Measurements from ENCODE around the gene EFNB3.
A peak's percentile ranks its signal among the peaks of the same experiment; 100 is the strongest.

Gene EFNB3

GRCh38 chr17:7719661-7720060 is 14.7 kb downstream of the EFNB3 start:
- DNase-seq: no peak

GRCh38 chr17:7720125-7720524 is 15.1 kb downstream of the EFNB3 start:
- peak in 2 of 3 experiments; percentile 23 to 65 for DNase-seq

- no peak for DNase-seq
Measured at GRCh38 chr17:7721612-7722011, 16.6 kb downstream of the EFNB3 start.

GRCh38 chr17:7727886-7728285 is 22.9 kb downstream of the EFNB3 start:
- no peak for DNase-seq

- peak in 1 of 3 experiments; percentile 8 for DNase-seq
Measured at GRCh38 chr17:7729816-7730215, 24.8 kb downstream of the EFNB3 start.

GRCh38 chr17:7732981-7733539 is 28.1 kb downstream of the EFNB3 start:
- DNase-seq: no peak

- DNase-seq: no peak
Measured at GRCh38 chr17:7737601-7738000, 32.6 kb downstream of the EFNB3 start.

- DNase-seq: no peak
Measured at GRCh38 chr17:7739746-7740145, 34.7 kb downstream of the EFNB3 start.

- DNase-seq: peak; percentile 26 to 65 (median 33)
Measured at GRCh38 chr17:7740481-7741001, 35.5 kb downstream of the EFNB3 start.

- DNase-seq: no peak
Measured at GRCh38 chr17:7742729-7743128, 37.7 kb downstream of the EFNB3 start.

- DNase-seq: no peak
Measured at GRCh38 chr17:7744416-7744815, 39.4 kb downstream of the EFNB3 start.

GRCh38 chr17:7745748-7746470 is 40.9 kb downstream of the EFNB3 start:
- DNase-seq: no peak

- no peak for DNase-seq
Measured at GRCh38 chr17:7747635-7748071, 42.7 kb downstream of the EFNB3 start.

GRCh38 chr17:7748076-7748775 is 43.2 kb downstream of the EFNB3 start:
- DNase-seq: no peak

GRCh38 chr17:7750321-7750821 is 45.4 kb downstream of the EFNB3 start:
- no peak for DNase-seq

- DNase-seq: no peak
Measured at GRCh38 chr17:7754656-7755055, 49.7 kb downstream of the EFNB3 start.

GRCh38 chr17:7755095-7755890 is 50.3 kb downstream of the EFNB3 start:
- DNase-seq: no peak

- no peak for DNase-seq
Measured at GRCh38 chr17:7756968-7757367, 52.0 kb downstream of the EFNB3 start.
